Measurements from ENCODE around the gene NFATC3.

Gene NFATC3

DNA sequence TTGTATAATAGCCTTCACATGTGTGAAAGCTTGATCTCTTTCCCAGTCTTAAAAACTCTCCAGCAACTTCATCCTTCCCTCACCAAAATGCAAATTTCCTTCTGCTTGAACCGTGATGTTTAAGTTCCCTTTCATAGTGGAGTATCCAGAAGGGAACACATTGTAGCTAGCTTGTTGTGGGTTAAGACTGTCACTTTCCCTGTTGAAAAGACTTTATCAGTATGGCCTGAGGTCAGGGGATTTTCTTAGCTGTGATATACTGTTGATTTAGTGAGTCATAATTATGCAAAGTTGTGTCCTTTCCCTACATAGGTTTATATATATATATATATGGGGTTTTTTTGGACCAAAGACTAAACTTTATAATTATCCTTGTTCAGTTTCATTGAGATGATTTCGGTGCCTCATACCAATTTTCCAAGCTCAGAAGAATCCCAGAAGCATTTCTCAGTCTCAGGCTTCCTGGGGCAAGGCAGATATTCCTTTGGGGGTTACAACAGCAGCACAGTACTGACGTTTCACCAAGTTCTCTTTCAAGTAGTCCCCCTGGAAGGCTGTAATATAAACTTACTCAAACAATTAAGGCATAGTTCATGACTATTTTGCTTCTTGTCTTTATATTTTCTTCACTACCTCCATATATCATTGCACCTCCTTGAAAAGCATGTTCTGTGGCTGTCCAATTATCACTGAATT is 115.1 kb downstream of the NFATC3 start:
- no peak overlapping the region for H3K27ac ChIP-seq (ENCODE audit: low read length)

DNA sequence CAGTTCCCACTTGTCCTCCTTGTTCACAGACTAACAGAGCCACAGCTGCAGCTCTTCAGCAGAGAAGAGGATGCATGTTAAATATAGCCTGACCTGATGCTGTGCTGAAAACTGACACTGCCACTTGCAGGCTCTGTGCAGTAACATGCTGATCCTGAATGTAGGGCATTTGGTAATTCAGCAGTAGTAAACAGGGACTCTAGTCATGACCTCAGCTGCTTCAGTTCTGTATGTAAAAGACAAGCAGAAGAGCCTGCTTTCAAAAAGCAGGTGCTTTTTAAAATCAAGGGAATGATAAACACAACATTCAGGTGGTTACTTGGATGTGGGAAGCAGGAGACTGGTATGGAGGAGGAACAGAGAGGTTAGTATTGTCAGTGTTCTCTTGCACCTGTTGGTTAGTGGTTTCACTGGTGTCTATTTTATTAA is 116.9 kb downstream of the NFATC3 start:
- Histone ChIP-seq H3K36me3 (ENCODE audit: control insufficient read depth in 1 of 2, insufficient read depth in 2 of 2, low read length in 2 of 2) (peaks cover 0 to 4% of the 10 kb centered on the region in 2 donors), H3K27ac (ENCODE audit: low read length) (no peak overlapping the region), H3K4me3 (ENCODE audit: low read depth in 1 of 2, low read length in 2 of 2) (no peak overlapping the region), H3K9me3 (ENCODE audit: control insufficient read depth in 1 of 2, low read length in 2 of 2) (no peaks in the 10 kb centered on the region), H3K4me1 (ENCODE audit: control insufficient read depth in 1 of 2, insufficient read depth in 2 of 2, low read length in 2 of 2) (peaks cover 0 to 3% of the 10 kb centered on the region in 2 donors), H3K27me3 (ENCODE audit: low read depth, low read length) (no peaks in the 10 kb centered on the region)

More for the DNA sequence above, 115.1 kb downstream of the NFATC3 start:
- Histone ChIP-seq H3K4me1 (ENCODE audit: control insufficient read depth in 1 of 2, insufficient read depth in 2 of 2, low read length in 2 of 2) (peaks cover 0 to 3% of the 10 kb centered on the region in 2 donors), H3K36me3 (ENCODE audit: control insufficient read depth in 1 of 2, insufficient read depth in 2 of 2, low read length in 2 of 2) (peaks cover 0 to 4% of the 10 kb centered on the region in 2 donors), H3K4me3 (ENCODE audit: low read depth in 1 of 2, low read length in 2 of 2) (no peak overlapping the region), H3K27me3 (ENCODE audit: low read depth, low read length) (no peaks in the 10 kb centered on the region), H3K9me3 (ENCODE audit: control insufficient read depth in 1 of 2, low read length in 2 of 2) (no peaks in the 10 kb centered on the region)

DNA sequence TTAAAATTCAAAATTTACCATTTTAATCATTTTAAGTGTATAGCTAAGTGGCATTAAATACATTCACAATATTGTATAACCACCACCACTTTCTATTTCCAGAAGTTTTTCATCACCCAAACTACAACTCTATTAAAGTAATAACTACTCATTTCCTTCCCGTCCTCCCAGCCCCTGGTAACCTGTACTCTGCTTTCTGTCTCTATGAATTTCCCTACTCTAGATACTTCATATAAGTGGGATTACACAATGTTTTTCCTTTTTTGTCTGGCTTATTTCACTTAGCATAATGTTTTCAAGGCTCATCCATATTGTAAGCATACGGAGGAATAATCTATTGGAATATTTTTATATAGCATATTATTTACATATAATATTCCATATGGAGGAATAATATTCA is 121.1 kb downstream of the NFATC3 start:
- Histone ChIP-seq H3K4me1 (ENCODE audit: control insufficient read depth in 1 of 2, insufficient read depth in 2 of 2, low read length in 2 of 2) (no peaks in the 10 kb centered on the region), H3K9me3 (ENCODE audit: control insufficient read depth in 1 of 2, low read length in 2 of 2) (no peaks in the 10 kb centered on the region), H3K4me3 (ENCODE audit: low read depth in 1 of 2, low read length in 2 of 2) (no peak overlapping the region), H3K27ac (ENCODE audit: low read length) (no peak overlapping the region), H3K27me3 (ENCODE audit: low read depth, low read length) (no peaks in the 10 kb centered on the region), H3K36me3 (ENCODE audit: control insufficient read depth in 1 of 2, insufficient read depth in 2 of 2, low read length in 2 of 2) (no peaks in the 10 kb centered on the region)

DNA sequence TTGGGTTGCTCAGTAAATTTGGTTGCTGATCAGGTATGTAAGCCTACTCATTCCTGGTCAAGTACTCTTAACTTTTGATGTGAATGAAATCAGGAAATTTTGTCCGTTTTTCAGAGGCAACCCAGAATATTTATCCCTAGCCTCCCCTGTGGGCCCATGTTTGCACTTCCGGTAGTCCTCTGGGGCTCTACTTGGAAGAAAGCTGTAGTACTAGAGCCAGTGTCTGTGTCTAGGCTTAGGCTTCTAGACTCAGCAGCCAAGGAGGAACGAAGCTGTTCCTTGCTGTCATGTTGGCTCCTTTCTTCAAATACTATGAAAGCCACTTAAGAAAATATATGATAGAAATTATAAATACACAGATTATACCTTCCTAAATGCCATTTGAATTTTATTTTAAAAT is 129.6 kb downstream of the NFATC3 start:
- Histone ChIP-seq H3K4me1 (ENCODE audit: control insufficient read depth in 1 of 2, insufficient read depth in 2 of 2, low read length in 2 of 2) (no peaks in the 10 kb centered on the region), H3K27ac (ENCODE audit: low read length) (no peak overlapping the region), H3K4me3 (ENCODE audit: low read depth in 1 of 2, low read length in 2 of 2) (no peak overlapping the region), H3K9me3 (ENCODE audit: control insufficient read depth in 1 of 2, low read length in 2 of 2) (no peaks in the 10 kb centered on the region), H3K27me3 (ENCODE audit: low read depth, low read length) (no peaks in the 10 kb centered on the region), H3K36me3 (ENCODE audit: control insufficient read depth in 1 of 2, insufficient read depth in 2 of 2, low read length in 2 of 2) (no peaks in the 10 kb centered on the region)

DNA sequence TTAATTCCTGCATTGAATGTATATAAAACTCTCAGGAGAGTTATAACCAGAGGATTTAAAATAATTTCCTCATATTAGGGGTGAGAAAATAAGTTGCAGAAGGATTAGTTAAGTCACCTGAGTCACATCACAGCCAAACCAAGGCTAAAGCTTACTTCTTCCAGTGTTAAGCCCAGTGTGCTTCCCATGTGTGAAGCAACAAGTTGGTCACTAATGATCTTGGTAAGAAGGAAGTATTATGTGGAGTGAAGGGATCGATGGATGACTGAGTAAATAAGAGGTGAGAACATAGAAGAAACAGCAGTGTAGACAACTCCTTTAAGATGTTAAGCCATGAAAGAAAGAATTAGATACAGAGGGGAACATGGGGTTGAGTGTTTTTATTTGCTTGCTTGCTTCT is 130.1 kb downstream of the NFATC3 start:
- Histone ChIP-seq H3K9me3 (ENCODE audit: control insufficient read depth in 1 of 2, low read length in 2 of 2) (no peaks in the 10 kb centered on the region), H3K27ac (ENCODE audit: low read length) (no peak overlapping the region), H3K27me3 (ENCODE audit: low read depth, low read length) (no peaks in the 10 kb centered on the region), H3K4me3 (ENCODE audit: low read depth in 1 of 2, low read length in 2 of 2) (no peak overlapping the region), H3K36me3 (ENCODE audit: control insufficient read depth in 1 of 2, insufficient read depth in 2 of 2, low read length in 2 of 2) (no peaks in the 10 kb centered on the region), H3K4me1 (ENCODE audit: control insufficient read depth in 1 of 2, insufficient read depth in 2 of 2, low read length in 2 of 2) (no peaks in the 10 kb centered on the region)

DNA sequence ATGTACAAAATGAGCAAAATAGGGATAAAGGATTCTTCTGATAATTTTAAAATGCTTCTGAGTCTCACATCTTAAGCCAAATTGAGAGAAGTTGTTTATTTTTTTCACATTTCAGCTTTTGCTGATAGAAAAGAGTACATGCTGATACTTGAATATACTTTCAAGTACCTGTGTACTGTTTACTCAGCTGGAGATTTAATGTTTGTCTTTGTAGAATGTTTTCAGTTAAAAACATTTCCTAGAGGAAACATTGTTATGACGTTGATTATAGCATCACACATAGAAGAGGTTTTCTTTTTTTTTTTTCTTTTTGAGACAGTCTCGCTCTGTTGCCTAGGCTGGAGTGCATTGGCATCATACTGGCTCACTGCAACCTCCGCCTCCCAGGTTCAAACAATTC is 131.1 kb downstream of the NFATC3 start:
- Histone ChIP-seq H3K4me1 (ENCODE audit: control insufficient read depth in 1 of 2, insufficient read depth in 2 of 2, low read length in 2 of 2) (no peaks in the 10 kb centered on the region), H3K36me3 (ENCODE audit: control insufficient read depth in 1 of 2, insufficient read depth in 2 of 2, low read length in 2 of 2) (peaks cover 0 to under 1% of the 10 kb centered on the region in 2 donors), H3K4me3 (ENCODE audit: low read depth in 1 of 2, low read length in 2 of 2) (no peak overlapping the region), H3K27me3 (ENCODE audit: low read depth, low read length) (no peaks in the 10 kb centered on the region), H3K9me3 (ENCODE audit: control insufficient read depth in 1 of 2, low read length in 2 of 2) (no peaks in the 10 kb centered on the region), H3K27ac (ENCODE audit: low read length) (no peak overlapping the region)

DNA sequence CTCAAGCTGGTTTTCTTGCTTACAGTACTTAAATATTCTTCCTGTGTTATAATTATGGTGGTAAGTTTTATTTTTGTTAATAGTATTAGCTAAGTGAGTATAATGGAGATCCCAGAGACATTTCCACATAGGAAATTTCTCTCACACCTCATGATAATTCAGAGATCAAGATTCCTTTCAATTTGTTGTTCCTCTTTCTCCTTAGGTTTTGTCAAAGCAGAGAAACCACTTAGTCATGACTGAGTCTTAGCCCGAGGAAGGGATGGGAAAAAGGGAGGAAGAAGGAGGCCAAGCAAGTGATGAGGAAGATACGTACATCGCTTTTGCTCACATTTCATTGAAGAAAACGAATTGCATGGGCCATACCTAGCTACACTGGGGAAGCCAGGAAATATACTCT is 132.3 kb downstream of the NFATC3 start:
- no peak overlapping the region for H3K4me3 ChIP-seq (ENCODE audit: low read depth in 1 of 2, low read length in 2 of 2)
- H3K9me3 ChIP-seq (ENCODE audit: control insufficient read depth in 1 of 2, low read length in 2 of 2): no peaks in the 10 kb centered on the region
- peaks cover 0 to 6% of the 10 kb centered on the region in 2 donors for H3K36me3 ChIP-seq (ENCODE audit: control insufficient read depth in 1 of 2, insufficient read depth in 2 of 2, low read length in 2 of 2)
- no peak overlapping the region for H3K27ac ChIP-seq (ENCODE audit: low read length)
- H3K4me1 ChIP-seq (ENCODE audit: control insufficient read depth in 1 of 2, insufficient read depth in 2 of 2, low read length in 2 of 2): peaks cover 0 to under 1% of the 10 kb centered on the region in 2 donors
- H3K27me3 ChIP-seq (ENCODE audit: low read depth, low read length): no peaks in the 10 kb centered on the region

DNA sequence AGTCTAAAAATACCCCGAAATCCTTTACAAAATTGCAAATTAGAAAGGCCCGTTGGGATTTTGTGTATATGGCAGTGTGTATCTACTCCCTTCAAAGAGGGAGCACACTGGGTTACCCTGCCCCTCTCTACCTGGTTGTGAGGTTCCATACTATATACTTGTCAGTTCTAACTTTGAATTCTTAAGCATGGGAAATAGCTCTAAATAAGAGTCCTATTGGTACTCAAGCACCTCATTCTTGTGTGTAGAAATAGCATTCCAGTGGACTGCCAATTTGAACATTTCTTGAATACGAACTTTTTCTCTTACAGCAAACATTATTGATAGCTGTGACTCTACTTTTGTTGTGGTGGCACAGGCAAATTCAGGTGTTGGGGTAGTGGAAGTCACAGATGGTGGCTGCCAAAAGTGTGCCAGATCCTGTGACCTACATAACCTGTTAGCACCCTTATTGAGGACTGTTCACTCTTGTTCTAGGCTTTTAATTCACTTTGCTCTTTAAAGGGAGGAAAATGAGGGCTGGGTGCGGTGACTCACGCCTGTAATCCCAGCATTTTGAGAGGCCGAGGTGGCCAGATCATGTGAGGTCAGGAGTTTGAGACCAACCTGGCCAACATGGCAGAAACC is 134.7 kb downstream of the NFATC3 start:
- Histone ChIP-seq H3K27me3 (ENCODE audit: low read depth, low read length) (no peaks in the 10 kb centered on the region), H3K9me3 (ENCODE audit: control insufficient read depth in 1 of 2, low read length in 2 of 2) (no peaks in the 10 kb centered on the region), H3K36me3 (ENCODE audit: control insufficient read depth in 1 of 2, insufficient read depth in 2 of 2, low read length in 2 of 2) (peaks cover 0 to 6% of the 10 kb centered on the region in 2 donors), H3K27ac (ENCODE audit: low read length) (no peak overlapping the region), H3K4me3 (ENCODE audit: low read depth in 1 of 2, low read length in 2 of 2) (no peak overlapping the region), H3K4me1 (ENCODE audit: control insufficient read depth in 1 of 2, insufficient read depth in 2 of 2, low read length in 2 of 2) (peaks cover 0 to 5% of the 10 kb centered on the region in 2 donors)

DNA sequence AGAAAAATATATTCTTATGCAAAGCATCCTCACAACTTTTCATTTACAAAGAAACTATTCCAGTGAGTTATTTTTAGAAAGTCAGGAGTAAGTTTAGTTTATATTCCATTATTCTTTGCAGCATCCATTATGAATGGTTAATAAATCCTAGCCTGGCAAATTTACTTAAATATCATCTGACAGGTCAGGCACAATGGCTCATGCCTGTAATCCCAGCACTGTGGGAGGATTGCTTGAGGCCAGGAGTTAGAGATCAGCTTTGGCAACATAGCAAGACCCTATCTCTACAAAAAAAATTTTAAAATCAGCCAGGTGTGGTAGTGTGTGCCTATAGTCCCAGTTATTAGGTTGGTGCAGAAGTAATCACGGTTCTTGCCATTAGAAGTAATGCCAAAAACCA is 137.9 kb downstream of the NFATC3 start:
- H3K4me3 ChIP-seq (ENCODE audit: low read depth in 1 of 2, low read length in 2 of 2): no peak overlapping the region
- H3K9me3 ChIP-seq (ENCODE audit: control insufficient read depth in 1 of 2, low read length in 2 of 2): no peaks in the 10 kb centered on the region
- H3K27me3 ChIP-seq (ENCODE audit: low read depth, low read length): no peaks in the 10 kb centered on the region
- H3K4me1 ChIP-seq (ENCODE audit: control insufficient read depth in 1 of 2, insufficient read depth in 2 of 2, low read length in 2 of 2): peaks cover 0 to 5% of the 10 kb centered on the region in 2 donors
- H3K27ac ChIP-seq (ENCODE audit: low read length): no peak overlapping the region
- peaks cover 6 to 12% of the 10 kb centered on the region in 2 donors for H3K36me3 ChIP-seq (ENCODE audit: control insufficient read depth in 1 of 2, insufficient read depth in 2 of 2, low read length in 2 of 2)

DNA sequence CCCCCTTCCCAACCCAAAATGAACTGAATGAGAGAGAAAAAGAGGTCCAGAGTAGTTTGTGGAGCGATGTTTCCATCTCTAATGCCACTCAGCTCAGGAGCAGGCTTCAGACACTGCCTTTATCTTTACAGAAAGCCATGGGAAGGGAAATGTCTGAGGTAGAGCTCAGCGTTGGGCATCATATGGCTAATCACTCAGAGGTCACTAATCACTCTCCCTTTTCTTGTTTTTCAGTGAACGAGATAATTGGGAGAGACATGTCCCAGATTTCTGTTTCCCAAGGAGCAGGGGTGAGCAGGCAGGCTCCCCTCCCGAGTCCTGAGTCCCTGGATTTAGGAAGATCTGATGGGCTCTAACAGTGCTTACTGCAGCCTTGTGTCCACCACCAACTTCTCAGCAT is 140.9 kb downstream of the NFATC3 start:
- Histone ChIP-seq H3K36me3 (ENCODE audit: control insufficient read depth in 1 of 2, insufficient read depth in 2 of 2, low read length in 2 of 2) (peaks cover 11 to 12% of the 10 kb centered on the region in 2 donors), H3K4me1 (ENCODE audit: control insufficient read depth in 1 of 2, insufficient read depth in 2 of 2, low read length in 2 of 2) (peaks cover 0 to 16% of the 10 kb centered on the region in 2 donors), H3K9me3 (ENCODE audit: control insufficient read depth in 1 of 2, low read length in 2 of 2) (no peaks in the 10 kb centered on the region), H3K4me3 (ENCODE audit: low read depth in 1 of 2, low read length in 2 of 2) (no peak overlapping the region), H3K27ac (ENCODE audit: low read length) (no peak overlapping the region), H3K27me3 (ENCODE audit: low read depth, low read length) (no peaks in the 10 kb centered on the region)

DNA sequence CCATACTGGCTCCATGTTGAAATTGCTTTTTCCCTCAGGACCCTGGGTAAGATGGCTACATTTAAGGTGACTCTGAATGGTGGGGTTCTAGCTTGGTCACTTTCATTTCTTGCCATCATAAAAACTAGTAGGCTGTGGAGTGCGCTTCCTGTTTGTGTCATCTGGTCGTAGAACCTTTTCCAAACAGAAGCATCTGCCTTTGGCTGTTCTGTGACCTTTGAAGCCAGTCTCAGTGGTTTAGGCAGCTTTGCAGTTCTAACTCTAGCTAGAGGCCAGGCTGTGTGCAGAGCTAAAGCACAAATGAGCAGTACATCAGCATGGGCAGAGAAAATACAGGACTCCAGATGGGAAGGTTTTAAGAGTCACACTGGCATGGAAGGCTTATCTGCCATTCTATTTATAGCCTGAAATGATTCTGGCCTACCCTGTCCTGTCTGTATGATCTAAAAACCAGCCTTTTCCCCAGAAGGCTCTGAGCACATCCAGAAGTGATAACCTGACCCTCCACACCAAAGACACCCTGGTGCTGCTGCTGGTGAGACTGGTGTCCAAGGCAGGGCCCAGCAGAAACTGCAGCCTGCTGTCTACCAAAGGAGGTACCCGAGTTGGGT is 142.1 kb downstream of the NFATC3 start:
- H3K27ac ChIP-seq (ENCODE audit: low read length): no peak overlapping the region
- no peaks in the 10 kb centered on the region for H3K9me3 ChIP-seq (ENCODE audit: control insufficient read depth in 1 of 2, low read length in 2 of 2)
- peaks cover 0 to 16% of the 10 kb centered on the region in 2 donors for H3K4me1 ChIP-seq (ENCODE audit: control insufficient read depth in 1 of 2, insufficient read depth in 2 of 2, low read length in 2 of 2)
- H3K36me3 ChIP-seq (ENCODE audit: control insufficient read depth in 1 of 2, insufficient read depth in 2 of 2, low read length in 2 of 2): peaks cover 5 to 12% of the 10 kb centered on the region in 2 donors
- H3K27me3 ChIP-seq (ENCODE audit: low read depth, low read length): no peaks in the 10 kb centered on the region
- no peak overlapping the region for H3K4me3 ChIP-seq (ENCODE audit: low read depth in 1 of 2, low read length in 2 of 2)

Measured in muscle layer of duodenum (tissue), 2 donors.